C4-2B (cell line): Measurements from ENCODE around the gene SLC6A11.

ENCODE experiments used
- ZFX ChIP-seq: fragments of 450-650 bp; IDR thresholded peaks from 2 replicates; pipeline ENCODE4 v1.6.1; 2017
- TF ChIP-seq, protein P1 (sequence below): fragments of 450-650 bp; conservative IDR thresholded peaks from 2 replicates; pipeline ENCODE4 v1.5.1; 2017; ENCODE audit warnings: mild to moderate bottlenecking

DNA sequence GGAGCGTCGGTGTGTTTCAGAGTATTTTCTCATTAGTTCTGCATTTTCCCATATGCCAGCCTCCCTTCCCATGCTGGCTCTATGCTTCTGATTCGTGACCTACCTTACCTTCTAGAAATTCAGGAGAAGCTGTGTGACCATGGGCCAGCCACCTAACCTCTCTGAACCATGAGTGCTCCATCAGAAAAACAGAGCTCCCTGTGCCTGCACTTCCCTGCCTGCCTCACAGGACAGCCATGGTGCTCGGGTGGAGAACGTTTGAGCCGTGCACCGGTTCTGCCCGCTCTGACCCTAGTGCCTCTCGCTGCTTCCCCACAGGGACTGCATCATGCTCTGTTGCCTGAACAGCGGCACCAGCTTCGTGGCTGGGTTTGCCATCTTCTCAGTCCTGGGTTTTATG lies 102.0 kb downstream of the SLC6A11 start:
- TF ChIP-seq, protein P1, sequence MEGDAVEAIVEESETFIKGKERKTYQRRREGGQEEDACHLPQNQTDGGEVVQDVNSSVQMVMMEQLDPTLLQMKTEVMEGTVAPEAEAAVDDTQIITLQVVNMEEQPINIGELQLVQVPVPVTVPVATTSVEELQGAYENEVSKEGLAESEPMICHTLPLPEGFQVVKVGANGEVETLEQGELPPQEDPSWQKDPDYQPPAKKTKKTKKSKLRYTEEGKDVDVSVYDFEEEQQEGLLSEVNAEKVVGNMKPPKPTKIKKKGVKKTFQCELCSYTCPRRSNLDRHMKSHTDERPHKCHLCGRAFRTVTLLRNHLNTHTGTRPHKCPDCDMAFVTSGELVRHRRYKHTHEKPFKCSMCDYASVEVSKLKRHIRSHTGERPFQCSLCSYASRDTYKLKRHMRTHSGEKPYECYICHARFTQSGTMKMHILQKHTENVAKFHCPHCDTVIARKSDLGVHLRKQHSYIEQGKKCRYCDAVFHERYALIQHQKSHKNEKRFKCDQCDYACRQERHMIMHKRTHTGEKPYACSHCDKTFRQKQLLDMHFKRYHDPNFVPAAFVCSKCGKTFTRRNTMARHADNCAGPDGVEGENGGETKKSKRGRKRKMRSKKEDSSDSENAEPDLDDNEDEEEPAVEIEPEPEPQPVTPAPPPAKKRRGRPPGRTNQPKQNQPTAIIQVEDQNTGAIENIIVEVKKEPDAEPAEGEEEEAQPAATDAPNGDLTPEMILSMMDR = no peak
- no peak for TF ChIP-seq ZFX
